Keratinocyte (primary cell): ENCODE results near the gene CKM. TPM values are rescaled to one million over a fixed set of nuclear protein-coding genes. Genes with fewer than 3 reads are reported as not detected.

Experiments used
- DNase-seq: peaks from one replicate; pipeline ENCODE4 v3.0.0-alpha.2; 2011; ENCODE audit warnings: low read depth, missing footprints, low spot score
- FAIRE-seq: peaks from 2 replicates; lab custom pipeline; 2011; peaks lifted over from hg19 to GRCh38; lab: Jason Lieb, UNC
- H2AFZ ChIP-seq: 2 replicates; pipeline ENCODE4 v1.6.0; 2012; ENCODE audit warnings: low read length, control low read depth, inconsistent platforms; ENCODE audit not compliant: control insufficient read depth
- H3K27ac ChIP-seq: 2 replicates; pipeline ENCODE4 v1.5.1; 2011; ENCODE audit warnings: low read length; ENCODE audit not compliant: control insufficient read depth, insufficient read depth
- H3K27me3 ChIP-seq: 3 replicates; pipeline ENCODE4 v1.6.0; 2011; ENCODE audit warnings: low read length; ENCODE audit not compliant: control insufficient read depth, insufficient read depth; ENCODE audit errors: extremely low read depth
- H3K36me3 ChIP-seq, 2 experiments: 2 replicates in 1 of 2; 3 replicates in 1 of 2; pipeline ENCODE4 v1.5.1; 2011; ENCODE audit warnings: low read length in 2 of 2, mild to moderate bottlenecking in 1 of 2; ENCODE audit not compliant: control insufficient read depth in 2 of 2, insufficient read depth in 2 of 2; ENCODE audit errors: extremely low read depth in 1 of 2
- H3K4me1 ChIP-seq: 3 replicates; pipeline ENCODE4 v1.5.1; 2011; ENCODE audit warnings: low read length; ENCODE audit not compliant: control insufficient read depth, insufficient read depth; ENCODE audit errors: extremely low read depth
- H3K4me2 ChIP-seq: 3 replicates; pipeline ENCODE4 v1.6.0; 2011; ENCODE audit warnings: low read depth, low read length; ENCODE audit not compliant: control insufficient read depth, insufficient read depth; ENCODE audit errors: extremely low read depth
- H3K4me3 ChIP-seq, 3 experiments: fragments of 200-600 bp in 1 of 3; sonication (generic) in 1 of 3; 2 replicates in 2 of 3; 3 replicates in 1 of 3; pipeline ENCODE4 v1.5.1; 2011 to 2016; ENCODE audit warnings: low read length in 3 of 3, mild to moderate bottlenecking in 3 of 3, control low read depth in 2 of 3, inconsistent platforms in 1 of 3, low read depth in 1 of 3, mixed read lengths in 1 of 3, mixed run types in 1 of 3, moderate library complexity in 1 of 3; ENCODE audit not compliant: control insufficient read depth in 2 of 3, insufficient read depth in 2 of 3; ENCODE audit errors: extremely low read depth in 1 of 3
- H3K79me2 ChIP-seq: 2 replicates; pipeline ENCODE4 v1.6.0; 2012; ENCODE audit warnings: low read length; ENCODE audit not compliant: control insufficient read depth, insufficient read depth
- H3K9ac ChIP-seq: 3 replicates; pipeline ENCODE4 v1.6.0; 2011; ENCODE audit warnings: low read length; ENCODE audit not compliant: control insufficient read depth, insufficient read depth; ENCODE audit errors: extremely low read depth
- H3K9me1 ChIP-seq: 3 replicates; pipeline ENCODE4 v1.6.0; 2011; ENCODE audit warnings: low read length; ENCODE audit not compliant: control insufficient read depth, insufficient read depth; ENCODE audit errors: extremely low read depth
- H3K9me3 ChIP-seq: 2 replicates; pipeline ENCODE4 v1.5.1; 2012; ENCODE audit warnings: low read depth, low read length; ENCODE audit not compliant: control insufficient read depth
- H4K20me1 ChIP-seq: 3 replicates; pipeline ENCODE4 v1.6.0; 2011; ENCODE audit warnings: low read length; ENCODE audit not compliant: control insufficient read depth, insufficient read depth; ENCODE audit errors: extremely low read depth
- EZH2 ChIP-seq: IDR thresholded peaks from one replicate; pipeline ENCODE4 v1.6.1; 2012; ENCODE audit warnings: inconsistent platforms, mild to moderate bottlenecking, low read length, moderate library complexity
- dilution Hi-C: fragments of 300-500 bp; cut with MboI; formaldehyde crosslinking; loops from one replicate; pipeline ENCODE4 v1.7.0; 2020; ENCODE audit warnings: low sequenced_read_pairs; ENCODE audit not compliant: extremely low pct_ligation_motif_present
- polyA plus RNA-seq, 5 experiments: library from polyadenylated mRNA; depleted of rRNA in 3 of 5; stranded (reverse) in 3 of 5; stranded (forward) in 1 of 5; unstranded in 1 of 5; fragments of >200 nt; gene quantifications; 1 replicate in 1 of 5; 2 replicates in 3 of 5; 3 replicates in 1 of 5; pipeline versions ENCODE4 v1.2.1 to v1.2.3, GENCODE V29; 2011 to 2012; ENCODE audit warnings: missing spikeins in 2 of 5, low read depth in 1 of 5, low replicate concordance in 1 of 5
- TF ChIP-seq, protein P1 (sequence below), 3 experiments: IDR thresholded peaks in 1 of 3; conservative IDR thresholded peaks in 1 of 3; optimal IDR thresholded peaks in 1 of 3; 2 replicates in 2 of 3; 3 replicates in 1 of 3; pipeline versions ENCODE3 to v1.5.1; 2011; ENCODE audit warnings: low read length in 3 of 3, mild to moderate bottlenecking in 3 of 3, moderate library complexity in 2 of 3, control low read depth in 1 of 3, inconsistent platforms in 1 of 3; ENCODE audit not compliant: insufficient read depth in 2 of 3; ENCODE audit errors: extremely low read depth in 1 of 3

Gene CKM
- polyA plus RNA-seq, 1 donor (not counting 4 experiments of a cell fraction or from before 2014, with no cell fraction given): not detected

DNA sequence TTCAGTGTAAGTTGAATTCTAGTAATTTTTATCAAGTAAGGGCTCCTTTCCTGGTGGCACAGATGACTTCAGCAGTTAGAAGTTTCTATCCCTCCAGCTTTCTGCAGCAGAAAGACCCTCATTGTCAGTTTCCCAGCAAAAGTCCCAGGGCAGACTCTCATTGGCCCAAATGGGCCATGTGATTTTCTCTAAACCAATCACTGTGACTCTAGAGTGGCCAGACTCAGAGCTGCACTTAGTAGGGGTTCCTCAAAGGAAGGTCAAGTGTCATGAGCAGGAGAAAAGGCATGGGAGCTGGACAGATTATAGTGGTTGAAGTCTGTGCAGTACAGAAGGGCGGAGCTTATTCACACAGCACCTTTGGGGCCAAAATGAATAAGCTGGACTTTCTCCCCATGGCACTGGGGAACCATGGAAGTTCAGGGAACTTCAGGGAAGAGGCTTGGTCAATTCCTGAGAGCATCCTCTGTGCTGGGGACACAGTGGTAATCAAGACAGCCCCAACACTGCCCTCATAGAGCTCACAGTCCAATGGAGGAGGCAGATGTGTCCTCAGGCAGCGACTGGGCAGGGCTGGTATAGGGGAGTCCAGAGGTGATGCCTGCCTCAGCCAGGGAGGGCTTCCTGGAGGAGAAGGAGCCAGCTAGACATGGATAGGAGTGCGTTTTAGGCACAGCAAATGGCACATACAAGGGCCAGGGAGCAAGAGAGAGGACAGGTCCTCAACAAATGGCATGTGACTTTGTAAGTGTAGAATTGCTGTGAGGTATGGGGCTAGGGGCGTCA lies 18.3 kb downstream of the CKM start:
- dilution Hi-C loops: no loop called here
- Histone ChIP-seq H3K27ac (no peak overlapping the region), H3K4me1 (peaks cover 12% of the 10 kb centered on the region), H3K9me1 (no peaks in the 10 kb centered on the region), H2AFZ (no peak overlapping the region), H3K9ac (no peak overlapping the region), H3K4me3 (no peak overlapping the region), H3K36me3 (peaks cover 5 to 10% of the 10 kb centered on the region in 2 experiments), H3K27me3 (no peaks in the 10 kb centered on the region), H3K9me3 (no peaks in the 10 kb centered on the region), H3K4me2 (no peak overlapping the region), H4K20me1 (no peaks in the 10 kb centered on the region), H3K79me2 (no peaks in the 10 kb centered on the region)
- TF ChIP-seq, protein P1, sequence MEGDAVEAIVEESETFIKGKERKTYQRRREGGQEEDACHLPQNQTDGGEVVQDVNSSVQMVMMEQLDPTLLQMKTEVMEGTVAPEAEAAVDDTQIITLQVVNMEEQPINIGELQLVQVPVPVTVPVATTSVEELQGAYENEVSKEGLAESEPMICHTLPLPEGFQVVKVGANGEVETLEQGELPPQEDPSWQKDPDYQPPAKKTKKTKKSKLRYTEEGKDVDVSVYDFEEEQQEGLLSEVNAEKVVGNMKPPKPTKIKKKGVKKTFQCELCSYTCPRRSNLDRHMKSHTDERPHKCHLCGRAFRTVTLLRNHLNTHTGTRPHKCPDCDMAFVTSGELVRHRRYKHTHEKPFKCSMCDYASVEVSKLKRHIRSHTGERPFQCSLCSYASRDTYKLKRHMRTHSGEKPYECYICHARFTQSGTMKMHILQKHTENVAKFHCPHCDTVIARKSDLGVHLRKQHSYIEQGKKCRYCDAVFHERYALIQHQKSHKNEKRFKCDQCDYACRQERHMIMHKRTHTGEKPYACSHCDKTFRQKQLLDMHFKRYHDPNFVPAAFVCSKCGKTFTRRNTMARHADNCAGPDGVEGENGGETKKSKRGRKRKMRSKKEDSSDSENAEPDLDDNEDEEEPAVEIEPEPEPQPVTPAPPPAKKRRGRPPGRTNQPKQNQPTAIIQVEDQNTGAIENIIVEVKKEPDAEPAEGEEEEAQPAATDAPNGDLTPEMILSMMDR (optimal IDR thresholded peaks at IDR 0.05 in 1 of 3, IDR thresholded peaks at IDR 0.05 in 1 of 3, conservative IDR thresholded peaks at IDR 0.05 in 1 of 3; ENCODE audit: extremely low read depth in 1 of 3, insufficient read depth in 2 of 3, low read length in 3 of 3): no peak
- TF ChIP-seq EZH2: no peak
- FAIRE-seq (peak; percentile 20), DNase-seq (no peak)

DNA sequence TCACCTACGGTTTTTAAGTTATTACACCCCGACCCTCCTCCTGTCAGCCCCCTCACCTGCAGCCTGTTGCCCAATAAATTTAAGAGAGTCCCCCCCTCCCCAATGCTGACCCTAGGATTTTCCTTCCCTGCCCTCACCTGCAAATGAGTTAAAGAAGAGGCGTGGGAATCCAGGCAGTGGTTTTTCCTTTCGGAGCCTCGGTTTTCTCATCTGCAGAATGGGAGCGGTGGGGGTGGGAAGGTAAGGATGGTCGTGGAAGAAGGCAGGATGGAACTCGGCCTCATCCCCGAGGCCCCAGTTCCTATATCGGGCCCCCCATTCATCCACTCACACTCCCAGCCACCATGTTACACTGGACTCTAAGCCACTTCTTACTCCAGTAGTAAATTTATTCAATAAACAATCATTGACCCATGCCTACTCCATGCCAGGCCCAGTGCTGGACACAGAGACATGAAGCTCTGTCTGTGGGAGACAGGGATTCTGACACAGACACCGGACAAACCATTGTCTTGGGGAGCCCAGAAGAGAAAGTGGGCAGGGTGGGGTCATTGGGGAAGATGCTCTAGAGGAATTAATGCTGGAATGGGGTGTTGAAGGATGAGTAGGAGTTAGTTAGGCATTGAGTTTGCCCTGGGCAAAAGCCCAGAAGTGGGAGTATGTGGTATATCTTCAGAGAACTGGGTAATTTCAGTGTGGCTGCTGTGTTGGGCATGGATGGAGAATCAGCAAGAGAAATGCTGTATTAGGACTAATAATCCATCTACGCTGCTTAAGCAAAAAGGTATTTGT lies 19.2 kb downstream of the CKM start:
- Histone ChIP-seq H3K9me1 (no peaks in the 10 kb centered on the region), H3K36me3 (peaks cover 5 to 10% of the 10 kb centered on the region in 2 experiments), H3K4me1 (peaks cover 12% of the 10 kb centered on the region), H3K27ac (no peak overlapping the region), H2AFZ (no peak overlapping the region), H3K4me2 (no peak overlapping the region), H3K9ac (no peak overlapping the region), H3K79me2 (no peaks in the 10 kb centered on the region), H3K9me3 (no peaks in the 10 kb centered on the region), H3K27me3 (no peaks in the 10 kb centered on the region), H4K20me1 (no peaks in the 10 kb centered on the region), H3K4me3 (no peak overlapping the region)
- FAIRE-seq (no peak), DNase-seq (no peak)
- dilution Hi-C loops: no loop called here
- TF ChIP-seq EZH2: no peak
- TF ChIP-seq, protein P1 (optimal IDR thresholded peaks at IDR 0.05 in 1 of 3, IDR thresholded peaks at IDR 0.05 in 1 of 3, conservative IDR thresholded peaks at IDR 0.05 in 1 of 3; ENCODE audit: extremely low read depth in 1 of 3, insufficient read depth in 2 of 3, low read length in 3 of 3): no peak
